ENCODE data around the gene KIAA0753. TPM values are rescaled to one million over a fixed set of nuclear protein-coding genes. Genes with fewer than 3 reads are reported as not detected.

Gene KIAA0753
- polyA plus RNA-seq, result 1 to 10 TPM in 2 of 3 donors, under 1 TPM in 1; 0.19 to 2.0 (median 1.1) TPM

GRCh38 chr17:6640536-6641246 lies at the start of gene KIAA0753, which contains the start of gene TXNDC17:
Gene KIAA0753 (minus strand): TSS chr17:6640711. CDS start chr17:6635103, 5,608 bp downstream.
Gene TXNDC17 (plus strand): TSS chr17:6641060. CDS start chr17:6641083, 23 bp downstream.
- H3K4me3 Mint-ChIP-seq, result peak within 1 kb of the TSS; percentile 93 to 99 (median 97)
- H3K27me3 Mint-ChIP-seq (ENCODE audit: low read depth in 3 of 3), result peaks cover 8 to 14% (median 12%) of the 10 kb centered on the region in 3 donors
- H3K27ac Mint-ChIP-seq, result peak within 1 kb of the TSS; percentile 91 to 100 (median 99)
- H3K9me3 Mint-ChIP-seq, result no peaks in the 10 kb centered on the region
- peak; percentile 94 to 95 (median 95) for DNase-seq
- H3K4me1 Mint-ChIP-seq, result peaks cover 32 to 49% of the 10 kb centered on the region in 2 donors
- peaks cover 0 to 15% (median 0%) of the 10 kb centered on the region in 3 donors for H3K36me3 Mint-ChIP-seq

- H3K27me3 Mint-ChIP-seq (ENCODE audit: low read depth in 3 of 3), result peaks cover 2 to 23% (median 7%) of the 10 kb centered on the region in 3 donors
- H3K4me3 Mint-ChIP-seq, result no peak overlapping the region
- no peak overlapping the region for H3K27ac Mint-ChIP-seq
- DNase-seq, result no peak
- peaks cover 0 to under 1% (median 0%) of the 10 kb centered on the region in 3 donors for H3K36me3 Mint-ChIP-seq
- H3K4me1 Mint-ChIP-seq, result no peaks in the 10 kb centered on the region
- H3K9me3 Mint-ChIP-seq, result no peaks in the 10 kb centered on the region
These were observed 48.4 kb upstream of the KIAA0753 start for GRCh38 chr17:6688944-6689343.

GRCh38 chr17:6686026-6686425 lies 45.5 kb upstream of the KIAA0753 start:
- H3K4me1 Mint-ChIP-seq, result no peaks in the 10 kb centered on the region
- peaks cover 3 to 11% (median 10%) of the 10 kb centered on the region in 3 donors for H3K27me3 Mint-ChIP-seq (ENCODE audit: low read depth in 3 of 3)
- H3K9me3 Mint-ChIP-seq, result no peaks in the 10 kb centered on the region

GRCh38 chr17:6684881-6685767 lies 44.6 kb upstream of the KIAA0753 start:
- H3K4me1 Mint-ChIP-seq, result no peaks in the 10 kb centered on the region
- DNase-seq, result no peak
- H3K27me3 Mint-ChIP-seq (ENCODE audit: low read depth in 3 of 3), result peaks cover 5 to 12% (median 8%) of the 10 kb centered on the region in 3 donors
- no peaks in the 10 kb centered on the region for H3K9me3 Mint-ChIP-seq
- no peak overlapping the region for H3K4me3 Mint-ChIP-seq
- no peak overlapping the region for H3K27ac Mint-ChIP-seq
- peaks cover 0 to 3% (median 0%) of the 10 kb centered on the region in 3 donors for H3K36me3 Mint-ChIP-seq

More at GRCh38 chr17:6686026-6686425, 45.5 kb upstream of the KIAA0753 start:
- Mint-ChIP-seq H3K36me3 (peaks cover 0 to 3% (median 0%) of the 10 kb centered on the region in 3 donors), H3K27ac (no peak overlapping the region), H3K4me3 (no peak overlapping the region)
- no peak for DNase-seq

- no peaks in the 10 kb centered on the region for H3K4me1 Mint-ChIP-seq
- no peak for DNase-seq
- peaks cover 0 to 3% (median 0%) of the 10 kb centered on the region in 3 donors for H3K36me3 Mint-ChIP-seq
- no peak overlapping the region for H3K4me3 Mint-ChIP-seq
- H3K27ac Mint-ChIP-seq, result no peak overlapping the region
- H3K27me3 Mint-ChIP-seq (ENCODE audit: low read depth in 3 of 3), result peaks cover 6 to 12% (median 6%) of the 10 kb centered on the region in 3 donors
- H3K9me3 Mint-ChIP-seq, result no peaks in the 10 kb centered on the region
These were observed 43.9 kb upstream of the KIAA0753 start for GRCh38 chr17:6684460-6684783.

GRCh38 chr17:6683730-6684459 lies 43.4 kb upstream of the KIAA0753 start:
- H3K4me1 Mint-ChIP-seq, result no peaks in the 10 kb centered on the region
- H3K9me3 Mint-ChIP-seq, result no peaks in the 10 kb centered on the region
- no peak overlapping the region for H3K4me3 Mint-ChIP-seq
- no peak for DNase-seq
- peaks cover 6 to 12% (median 6%) of the 10 kb centered on the region in 3 donors for H3K27me3 Mint-ChIP-seq (ENCODE audit: low read depth in 3 of 3)
- no peak overlapping the region for H3K27ac Mint-ChIP-seq
- peaks cover 0 to 3% (median 0%) of the 10 kb centered on the region in 3 donors for H3K36me3 Mint-ChIP-seq

- Mint-ChIP-seq H3K4me3 (no peak overlapping the region), H3K4me1 (peaks cover 0 to 3% of the 10 kb centered on the region in 2 donors), H3K36me3 (peaks cover 0 to 3% (median 0%) of the 10 kb centered on the region in 3 donors), H3K27me3 (ENCODE audit: low read depth in 3 of 3) (peaks cover 7 to 12% (median 10%) of the 10 kb centered on the region in 3 donors), H3K27ac (no peak overlapping the region), H3K9me3 (no peaks in the 10 kb centered on the region)
- no peak for DNase-seq
These were observed 42.7 kb upstream of the KIAA0753 start for GRCh38 chr17:6683081-6683684.

GRCh38 chr17:6682339-6682738 lies 41.8 kb upstream of the KIAA0753 start:
- no peak overlapping the region for H3K4me3 Mint-ChIP-seq
- peaks cover 10 to 14% (median 12%) of the 10 kb centered on the region in 3 donors for H3K27me3 Mint-ChIP-seq (ENCODE audit: low read depth in 3 of 3)
- peaks cover 8 to 11% of the 10 kb centered on the region in 2 donors for H3K4me1 Mint-ChIP-seq
- no peak for DNase-seq
- H3K27ac Mint-ChIP-seq, result no peak overlapping the region
- H3K36me3 Mint-ChIP-seq, result peaks cover 0 to 3% (median 0%) of the 10 kb centered on the region in 3 donors
- no peaks in the 10 kb centered on the region for H3K9me3 Mint-ChIP-seq

GRCh38 chr17:6681671-6682070 lies 41.2 kb upstream of the KIAA0753 start:
- Mint-ChIP-seq H3K36me3 (peaks cover 0 to 3% (median 0%) of the 10 kb centered on the region in 3 donors), H3K27me3 (ENCODE audit: low read depth in 3 of 3) (peaks cover 9 to 18% (median 10%) of the 10 kb centered on the region in 3 donors), H3K4me3 (no peak overlapping the region), H3K9me3 (no peaks in the 10 kb centered on the region), H3K4me1 (peaks cover 10 to 14% of the 10 kb centered on the region in 2 donors), H3K27ac (no peak overlapping the region)
- DNase-seq, result no peak

- no peak overlapping the region for H3K27ac Mint-ChIP-seq
- no peak for DNase-seq
These were observed 40.7 kb upstream of the KIAA0753 start for GRCh38 chr17:6681176-6681575.

GRCh38 chr17:6679241-6679640 lies 38.7 kb upstream of the KIAA0753 start:
- no peak for DNase-seq
- peaks cover 10 to 14% of the 10 kb centered on the region in 2 donors for H3K4me1 Mint-ChIP-seq
- peaks cover 0 to 3% (median 0%) of the 10 kb centered on the region in 3 donors for H3K36me3 Mint-ChIP-seq
- H3K27me3 Mint-ChIP-seq (ENCODE audit: low read depth in 3 of 3), result peaks cover 6 to 18% (median 9%) of the 10 kb centered on the region in 3 donors
- H3K9me3 Mint-ChIP-seq, result no peaks in the 10 kb centered on the region
- H3K27ac Mint-ChIP-seq, result no peak overlapping the region
- no peak overlapping the region for H3K4me3 Mint-ChIP-seq

More at GRCh38 chr17:6681176-6681575, 40.7 kb upstream of the KIAA0753 start:
- Mint-ChIP-seq H3K4me3 (no peak overlapping the region), H3K9me3 (no peaks in the 10 kb centered on the region), H3K36me3 (peaks cover 0 to 3% (median 0%) of the 10 kb centered on the region in 3 donors), H3K4me1 (peaks cover 10 to 14% of the 10 kb centered on the region in 2 donors), H3K27me3 (ENCODE audit: low read depth in 3 of 3) (peaks cover 6 to 20% (median 10%) of the 10 kb centered on the region in 3 donors)

- Mint-ChIP-seq H3K4me1 (peaks cover 10 to 14% of the 10 kb centered on the region in 2 donors), H3K4me3 (peak overlapping the region in 2 of 5 donors; percentile 26 to 59), H3K36me3 (no peaks in the 10 kb centered on the region), H3K9me3 (no peaks in the 10 kb centered on the region), H3K27me3 (ENCODE audit: low read depth in 3 of 3) (peaks cover 6 to 18% (median 9%) of the 10 kb centered on the region in 3 donors), H3K27ac (no peak overlapping the region)
- DNase-seq, result no peak
These were observed 37.4 kb upstream of the KIAA0753 start for GRCh38 chr17:6677946-6678345.

Measured in immature natural killer cell (primary cell).